ENCODE results near the gene APRT.

DNA sequence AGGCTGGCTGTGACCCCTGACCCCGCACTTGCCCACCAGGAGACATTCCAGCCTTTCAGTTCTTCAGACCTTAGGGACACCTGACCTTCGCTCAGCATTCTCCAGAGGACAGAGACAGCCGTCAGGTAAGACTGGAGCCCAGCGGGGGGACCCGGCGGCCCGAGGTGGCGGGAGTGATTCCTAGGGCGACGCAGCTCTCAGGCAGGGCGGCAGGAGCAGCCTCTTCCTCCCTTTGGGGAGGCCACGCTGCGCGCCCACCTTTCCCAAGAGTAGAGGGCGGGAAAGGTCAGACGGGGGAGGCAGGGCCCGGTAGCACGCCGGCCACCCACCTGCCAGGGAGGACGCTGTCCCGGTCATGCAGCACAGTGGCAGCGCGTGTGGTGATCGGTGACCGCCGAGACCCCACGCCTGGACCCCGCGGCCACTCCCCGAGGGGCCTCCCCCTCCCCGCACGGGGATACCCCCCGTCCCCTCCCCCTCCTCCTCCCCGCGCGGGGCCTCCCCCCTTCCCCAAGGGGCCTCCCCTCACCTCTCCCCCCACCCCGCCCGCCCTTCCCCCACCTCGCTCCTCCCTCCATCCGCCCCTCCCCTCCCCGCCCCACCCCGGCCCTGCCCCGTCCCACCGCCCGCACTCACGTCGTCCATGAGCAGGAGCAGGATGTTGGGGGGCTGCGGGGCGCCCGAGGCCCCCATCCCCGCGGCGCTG is 44.5 kb upstream of the APRT start:
- TF ChIP-seq, protein P1, sequence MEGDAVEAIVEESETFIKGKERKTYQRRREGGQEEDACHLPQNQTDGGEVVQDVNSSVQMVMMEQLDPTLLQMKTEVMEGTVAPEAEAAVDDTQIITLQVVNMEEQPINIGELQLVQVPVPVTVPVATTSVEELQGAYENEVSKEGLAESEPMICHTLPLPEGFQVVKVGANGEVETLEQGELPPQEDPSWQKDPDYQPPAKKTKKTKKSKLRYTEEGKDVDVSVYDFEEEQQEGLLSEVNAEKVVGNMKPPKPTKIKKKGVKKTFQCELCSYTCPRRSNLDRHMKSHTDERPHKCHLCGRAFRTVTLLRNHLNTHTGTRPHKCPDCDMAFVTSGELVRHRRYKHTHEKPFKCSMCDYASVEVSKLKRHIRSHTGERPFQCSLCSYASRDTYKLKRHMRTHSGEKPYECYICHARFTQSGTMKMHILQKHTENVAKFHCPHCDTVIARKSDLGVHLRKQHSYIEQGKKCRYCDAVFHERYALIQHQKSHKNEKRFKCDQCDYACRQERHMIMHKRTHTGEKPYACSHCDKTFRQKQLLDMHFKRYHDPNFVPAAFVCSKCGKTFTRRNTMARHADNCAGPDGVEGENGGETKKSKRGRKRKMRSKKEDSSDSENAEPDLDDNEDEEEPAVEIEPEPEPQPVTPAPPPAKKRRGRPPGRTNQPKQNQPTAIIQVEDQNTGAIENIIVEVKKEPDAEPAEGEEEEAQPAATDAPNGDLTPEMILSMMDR (IDR thresholded peaks at IDR 0.05; ENCODE audit: low read depth, low read length, poor library complexity, severe bottlenecking), result no peak
- TF ChIP-seq EZH2phosphoT487 (IDR thresholded peaks at IDR 0.05; ENCODE audit: borderline replicate concordance, low read length), result no peak

Data from DOHH2 (cell line).